22Rv1 (cell line): ENCODE data around the gene CBLC.

Experiments
- H3K27ac ChIP-seq: fragments of 450-650 bp; 2 replicates; pipeline ENCODE4 v1.5.1; 2017
- ZFX ChIP-seq: fragments of 450-650 bp; IDR thresholded peaks from 2 replicates; pipeline ENCODE4 v1.6.1; 2017; ENCODE audit warnings: antibody characterized with exemption, borderline replicate concordance
- TF ChIP-seq, protein P1 (sequence below): fragments of 450-650 bp; IDR thresholded peaks from 2 replicates; pipeline ENCODE4 v1.5.1; 2017; ENCODE audit warnings: mild to moderate bottlenecking

The CBLC gene

DNA sequence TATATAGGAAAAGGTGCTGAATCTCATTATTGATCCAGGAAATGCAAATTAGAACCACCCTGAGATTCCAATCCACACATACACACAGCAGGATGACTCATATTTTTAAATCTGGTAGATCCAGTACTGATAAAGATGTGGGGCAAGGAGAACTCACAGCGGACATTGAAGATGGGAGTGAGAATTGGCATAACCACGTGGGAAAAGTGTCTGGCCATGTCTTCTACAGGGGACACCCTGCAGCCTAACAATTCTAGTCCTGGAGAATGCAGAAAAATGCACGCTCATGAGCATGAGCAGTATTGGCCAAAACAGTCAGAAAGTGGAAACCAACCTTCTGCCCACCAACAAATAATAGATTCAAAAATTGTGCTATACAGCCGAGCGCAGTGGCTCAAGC lies 42.7 kb upstream of the CBLC start:
- H3K27ac ChIP-seq: peak overlapping the region; percentile 15; the same call in 1 of the 2 replicates
- TF ChIP-seq ZFX: no peak
- TF ChIP-seq, protein P1, sequence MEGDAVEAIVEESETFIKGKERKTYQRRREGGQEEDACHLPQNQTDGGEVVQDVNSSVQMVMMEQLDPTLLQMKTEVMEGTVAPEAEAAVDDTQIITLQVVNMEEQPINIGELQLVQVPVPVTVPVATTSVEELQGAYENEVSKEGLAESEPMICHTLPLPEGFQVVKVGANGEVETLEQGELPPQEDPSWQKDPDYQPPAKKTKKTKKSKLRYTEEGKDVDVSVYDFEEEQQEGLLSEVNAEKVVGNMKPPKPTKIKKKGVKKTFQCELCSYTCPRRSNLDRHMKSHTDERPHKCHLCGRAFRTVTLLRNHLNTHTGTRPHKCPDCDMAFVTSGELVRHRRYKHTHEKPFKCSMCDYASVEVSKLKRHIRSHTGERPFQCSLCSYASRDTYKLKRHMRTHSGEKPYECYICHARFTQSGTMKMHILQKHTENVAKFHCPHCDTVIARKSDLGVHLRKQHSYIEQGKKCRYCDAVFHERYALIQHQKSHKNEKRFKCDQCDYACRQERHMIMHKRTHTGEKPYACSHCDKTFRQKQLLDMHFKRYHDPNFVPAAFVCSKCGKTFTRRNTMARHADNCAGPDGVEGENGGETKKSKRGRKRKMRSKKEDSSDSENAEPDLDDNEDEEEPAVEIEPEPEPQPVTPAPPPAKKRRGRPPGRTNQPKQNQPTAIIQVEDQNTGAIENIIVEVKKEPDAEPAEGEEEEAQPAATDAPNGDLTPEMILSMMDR: no peak

DNA sequence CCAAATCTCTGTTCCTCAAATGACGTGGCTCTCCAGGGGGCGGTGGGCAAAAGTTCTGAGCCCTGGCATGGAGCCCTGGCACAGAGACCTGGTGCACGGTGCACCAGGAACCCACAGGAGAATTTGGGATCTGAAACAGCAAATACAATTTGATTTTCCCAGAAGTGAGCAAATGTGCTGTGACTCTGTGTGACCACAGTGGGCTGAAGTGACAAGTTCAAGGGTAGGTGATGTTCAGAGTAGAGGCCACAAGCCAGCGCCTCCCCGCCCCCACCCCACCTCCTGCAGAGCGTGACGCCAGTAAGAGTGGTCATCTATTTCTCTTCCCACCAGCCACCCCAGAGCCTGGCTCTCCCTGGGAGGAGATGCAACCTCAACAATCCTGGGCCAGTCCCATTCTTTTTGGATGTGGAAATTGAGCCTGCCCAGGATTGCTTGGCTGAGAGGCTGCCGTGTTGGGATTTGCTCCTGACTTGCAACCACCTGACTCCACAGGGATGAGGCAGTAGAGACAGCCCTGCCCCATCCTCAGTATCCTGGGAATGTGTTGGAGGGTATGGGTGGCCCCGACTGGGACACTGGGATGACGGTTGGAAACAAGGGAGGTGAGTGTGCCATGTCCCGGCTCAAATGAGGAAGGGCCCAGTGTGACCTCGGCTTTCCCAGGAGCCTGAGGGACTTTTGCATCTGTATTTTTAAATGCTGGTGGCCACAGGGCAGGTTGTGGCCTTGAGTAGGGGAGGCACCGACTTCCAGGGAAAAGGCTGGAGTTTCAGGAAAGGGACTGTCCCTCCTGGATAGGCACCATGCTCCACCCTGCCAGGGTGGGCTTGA lies 40.2 kb upstream of the CBLC start:
- 0 out of 2 replicates have a peak overlapping the region, but pooled peaks have one; percentile 7 for H3K27ac ChIP-seq
- TF ChIP-seq, protein P1: no peak

DNA sequence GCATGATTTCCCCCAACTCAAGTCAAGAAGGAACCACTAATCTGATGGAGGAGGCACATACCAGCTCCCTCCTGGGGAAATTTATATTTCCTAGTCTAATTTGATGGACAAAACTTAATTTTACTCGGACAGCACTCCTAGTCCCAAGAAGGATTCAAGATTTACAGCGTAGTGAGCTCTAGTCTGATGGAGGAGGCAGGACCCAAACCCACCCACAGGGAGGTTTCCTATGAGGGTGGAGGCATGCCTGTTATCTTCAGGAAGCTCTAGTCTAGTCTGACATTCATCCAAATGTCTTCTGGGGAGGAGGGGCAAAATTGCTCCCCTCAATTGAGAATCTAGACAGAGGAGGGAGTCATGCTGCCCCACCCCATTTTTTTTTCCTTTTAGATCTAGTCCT lies 39.6 kb upstream of the CBLC start:
- H3K27ac ChIP-seq: no peak overlapping the region
- no peak for TF ChIP-seq ZFX
- TF ChIP-seq, protein P1: no peak

DNA sequence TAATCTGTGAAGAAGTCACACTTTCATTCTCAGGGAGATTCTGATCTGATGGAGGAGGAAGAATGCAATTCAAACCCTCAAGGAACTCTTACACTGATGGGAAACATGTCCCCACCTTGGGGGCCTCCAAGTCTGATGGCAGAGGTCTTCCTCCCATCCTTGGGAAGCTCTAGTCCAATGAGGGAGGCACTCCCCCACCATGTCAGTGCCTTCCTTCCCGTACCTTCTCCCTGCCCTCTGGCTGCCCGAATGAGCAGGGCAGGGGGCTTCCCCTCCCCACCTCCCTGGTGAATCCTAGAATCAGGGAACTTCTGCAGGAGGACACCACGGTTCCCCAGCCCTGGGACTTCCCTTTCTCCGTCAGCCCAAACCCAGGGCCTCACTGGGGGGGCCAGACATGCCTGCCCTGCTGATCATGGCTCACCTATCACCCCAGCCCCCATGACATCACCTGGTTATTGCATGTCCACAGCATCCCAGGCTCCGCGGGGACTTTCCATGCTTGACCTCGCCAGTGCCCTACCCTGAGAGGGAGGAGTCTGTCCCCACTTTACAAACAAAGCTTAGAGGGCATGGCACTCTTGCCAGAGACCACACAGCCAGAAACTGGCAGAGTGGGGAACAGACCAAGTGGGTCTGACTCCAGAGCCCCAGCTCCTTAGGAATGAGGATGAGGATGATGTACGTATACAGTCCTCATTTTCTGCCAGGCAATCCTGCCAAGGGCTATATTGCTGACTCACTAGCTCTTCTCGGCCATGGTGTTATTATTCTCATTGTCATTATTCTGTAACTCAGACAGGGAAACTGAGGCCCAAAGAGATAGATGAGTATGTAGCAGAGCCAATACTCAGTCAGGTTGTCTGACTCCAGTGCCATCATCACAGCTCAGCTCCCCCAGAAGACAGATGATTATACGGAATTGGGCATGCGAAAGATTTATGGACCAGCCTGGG lies 38.8 kb upstream of the CBLC start:
- 0 out of 2 replicates have a peak overlapping the region, but pooled peaks have one; percentile 10 for H3K27ac ChIP-seq
- TF ChIP-seq, protein P1: no peak
- no peak for TF ChIP-seq ZFX

DNA sequence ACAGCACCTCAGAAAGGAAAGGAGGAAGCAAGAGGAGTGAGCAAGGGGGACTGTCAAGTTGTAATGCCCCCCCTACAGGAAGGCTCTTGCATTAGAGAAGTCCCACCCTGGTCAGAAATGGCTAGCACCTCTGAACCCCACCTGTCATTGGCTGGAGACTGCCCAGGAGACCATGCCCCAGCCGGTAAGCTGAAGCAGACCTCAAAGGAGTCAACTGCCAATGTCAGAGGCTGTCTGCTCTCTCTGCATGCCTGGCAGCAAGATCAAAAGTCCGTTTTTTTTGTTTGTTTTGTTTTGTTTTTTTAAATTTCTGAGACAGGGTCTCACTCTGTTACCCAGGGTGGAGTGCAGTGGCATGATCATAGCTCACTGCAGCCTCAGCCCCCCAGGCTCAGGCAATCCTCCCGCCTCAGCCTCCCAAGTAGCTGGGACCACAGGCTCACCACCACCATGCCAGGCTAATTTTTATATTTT lies 37.3 kb upstream of the CBLC start:
- no peak for TF ChIP-seq ZFX
- TF ChIP-seq, protein P1: peak; percentile 12; the same call in 1 of the 2 replicates
- peak overlapping the region; percentile 95 for H3K27ac ChIP-seq

DNA sequence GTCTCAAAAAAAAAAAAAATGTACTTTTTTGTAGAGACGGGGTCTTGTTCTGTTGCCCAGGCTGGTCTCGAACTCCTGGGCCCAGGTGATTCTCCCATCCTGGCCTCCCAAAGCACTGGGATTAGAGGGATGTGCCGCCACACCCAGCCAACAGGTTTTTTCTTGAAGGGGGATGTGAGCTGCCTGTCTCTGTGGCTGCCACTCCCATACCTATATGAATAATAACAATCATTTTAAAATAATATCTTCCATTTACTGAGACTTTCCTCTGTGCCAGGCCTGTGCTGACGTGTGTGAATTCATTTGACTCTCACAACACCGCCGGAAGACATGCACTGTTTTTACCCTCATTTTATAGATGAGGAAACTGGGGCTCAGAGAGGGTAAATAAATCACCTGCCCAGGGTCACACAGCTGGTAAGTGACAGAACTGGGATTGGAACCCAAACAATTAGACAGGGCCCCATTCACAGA lies 36.4 kb upstream of the CBLC start:
- peak overlapping the region; percentile 95 for H3K27ac ChIP-seq
- TF ChIP-seq, protein P1: no peak
- no peak for TF ChIP-seq ZFX
